K562 (cell line): ENCODE data around the gene COLQ. TPM values are rescaled to one million over a fixed set of nuclear protein-coding genes. Genes with fewer than 3 reads are reported as not detected.
A peak's percentile ranks its signal among the peaks of the same experiment; 100 is the strongest.

Source experiments
- CLOCK ChIP-seq: fragments of 250-450 bp; sonication (Bioruptor Pico); IDR thresholded peaks from 2 replicates; pipeline ENCODE4 v1.4.0; 2020; ENCODE audit warnings: mild to moderate bottlenecking, moderate library complexity, borderline replicate concordance
- HNRNPL ChIP-seq: fragments of 200-400 bp; formaldehyde crosslinking; IDR thresholded peaks from 2 replicates; pipeline ENCODE4 v1.6.1; 2017; ENCODE audit warnings: low read depth, mild to moderate bottlenecking, low read length
- LCOR ChIP-seq: sonication (generic); formaldehyde crosslinking; IDR thresholded peaks from 2 replicates; pipeline ENCODE4 v1.8.0; 2022; ENCODE audit warnings: mild to moderate bottlenecking, missing genetic modification reagents
- MTF1 ChIP-seq: fragments of 250-450 bp; sonication (Bioruptor Pico); IDR thresholded peaks from 2 replicates; pipeline ENCODE4 v1.9.0; 2021; ENCODE audit warnings: moderate library complexity, mild to moderate bottlenecking, inconsistent platforms, borderline replicate concordance
- RBM17 ChIP-seq: fragments of 200-400 bp; formaldehyde crosslinking; IDR thresholded peaks from 2 replicates; pipeline ENCODE4 v1.6.1; 2017; ENCODE audit warnings: low read depth, mild to moderate bottlenecking, low read length, borderline replicate concordance
- SNIP1 ChIP-seq: fragments of 450-650 bp; IDR thresholded peaks from 2 replicates; pipeline ENCODE4 v1.7.1; 2017; ENCODE audit warnings: low read depth, mild to moderate bottlenecking
- TRIM24 ChIP-seq, 2 experiments: fragments of 450-650 bp; IDR thresholded peaks; 2 replicates each; pipeline ENCODE4 v1.6.1; 2016
- ZBTB17 ChIP-seq: fragments of 450-650 bp; formaldehyde crosslinking; IDR thresholded peaks from 2 replicates; pipeline ENCODE4 v1.4.0; 2020; ENCODE audit warnings: mild to moderate bottlenecking
- ZBTB49 ChIP-seq: sonication (generic); formaldehyde crosslinking; IDR thresholded peaks from 2 replicates; pipeline ENCODE4 v1.8.0; 2022; ENCODE audit warnings: missing genetic modification reagents, mild to moderate bottlenecking, borderline replicate concordance
- ZSCAN32 ChIP-seq: fragments of 450-650 bp; formaldehyde crosslinking; IDR thresholded peaks from 2 replicates; pipeline ENCODE4 v1.4.0; 2020; ENCODE audit warnings: mild to moderate bottlenecking, moderate library complexity
- polyA plus RNA-seq, 8 experiments: library from polyadenylated mRNA; depleted of rRNA in 4 of 8; stranded (reverse) in 5 of 8; unstranded in 3 of 8; fragments of >200 nt; fragmentation: Nextera tagmentation in 2 of 8; fragmentation: Illumina TruSeq in 1 of 8; extraction: Ambion mirVana in 2 of 8; extraction: Trizol in 1 of 8; gene quantifications; 2 replicates each; pipeline versions ENCODE4 v1.2.1 to v1.2.3, GENCODE V29; 2011 to 2014; ENCODE audit warnings: inconsistent platforms in 1 of 8, missing spikeins in 1 of 8
- total RNA-seq, 7 experiments: library from RNA; depleted of rRNA in 6 of 7; stranded (reverse); fragments of >200 nt in 6 of 7; fragmentation: Illumina TruSeq in 2 of 7; extraction: Trizol in 2 of 7; gene quantifications; 2 replicates each; pipeline versions ENCODE4 v1.2.1 to v1.2.3, GENCODE V29; 2011 to 2021; ENCODE audit warnings: low replicate concordance in 1 of 7
- TF ChIP-seq, protein P1 (sequence below): fragments of 200-600 bp; sonication (generic); IDR thresholded peaks from one replicate; pipeline ENCODE4 v1.6.1; 2012; ENCODE audit warnings: mild to moderate bottlenecking, low read depth, low read length, inconsistent platforms

COLQ gene
- total and polyA plus RNA-seq, 9 of the 15 experiments (the other 6 are each of a cell fraction or from before 2014, with no cell fraction given) = 0.04 to 0.36 (median 0.27) TPM; not detected in 4

GRCh38 chr3:15427182-15427880 is 94.2 kb downstream of the COLQ start, which contains the start of the genes EAF1 and METTL6 (continued):
- TF ChIP-seq, protein P1, sequence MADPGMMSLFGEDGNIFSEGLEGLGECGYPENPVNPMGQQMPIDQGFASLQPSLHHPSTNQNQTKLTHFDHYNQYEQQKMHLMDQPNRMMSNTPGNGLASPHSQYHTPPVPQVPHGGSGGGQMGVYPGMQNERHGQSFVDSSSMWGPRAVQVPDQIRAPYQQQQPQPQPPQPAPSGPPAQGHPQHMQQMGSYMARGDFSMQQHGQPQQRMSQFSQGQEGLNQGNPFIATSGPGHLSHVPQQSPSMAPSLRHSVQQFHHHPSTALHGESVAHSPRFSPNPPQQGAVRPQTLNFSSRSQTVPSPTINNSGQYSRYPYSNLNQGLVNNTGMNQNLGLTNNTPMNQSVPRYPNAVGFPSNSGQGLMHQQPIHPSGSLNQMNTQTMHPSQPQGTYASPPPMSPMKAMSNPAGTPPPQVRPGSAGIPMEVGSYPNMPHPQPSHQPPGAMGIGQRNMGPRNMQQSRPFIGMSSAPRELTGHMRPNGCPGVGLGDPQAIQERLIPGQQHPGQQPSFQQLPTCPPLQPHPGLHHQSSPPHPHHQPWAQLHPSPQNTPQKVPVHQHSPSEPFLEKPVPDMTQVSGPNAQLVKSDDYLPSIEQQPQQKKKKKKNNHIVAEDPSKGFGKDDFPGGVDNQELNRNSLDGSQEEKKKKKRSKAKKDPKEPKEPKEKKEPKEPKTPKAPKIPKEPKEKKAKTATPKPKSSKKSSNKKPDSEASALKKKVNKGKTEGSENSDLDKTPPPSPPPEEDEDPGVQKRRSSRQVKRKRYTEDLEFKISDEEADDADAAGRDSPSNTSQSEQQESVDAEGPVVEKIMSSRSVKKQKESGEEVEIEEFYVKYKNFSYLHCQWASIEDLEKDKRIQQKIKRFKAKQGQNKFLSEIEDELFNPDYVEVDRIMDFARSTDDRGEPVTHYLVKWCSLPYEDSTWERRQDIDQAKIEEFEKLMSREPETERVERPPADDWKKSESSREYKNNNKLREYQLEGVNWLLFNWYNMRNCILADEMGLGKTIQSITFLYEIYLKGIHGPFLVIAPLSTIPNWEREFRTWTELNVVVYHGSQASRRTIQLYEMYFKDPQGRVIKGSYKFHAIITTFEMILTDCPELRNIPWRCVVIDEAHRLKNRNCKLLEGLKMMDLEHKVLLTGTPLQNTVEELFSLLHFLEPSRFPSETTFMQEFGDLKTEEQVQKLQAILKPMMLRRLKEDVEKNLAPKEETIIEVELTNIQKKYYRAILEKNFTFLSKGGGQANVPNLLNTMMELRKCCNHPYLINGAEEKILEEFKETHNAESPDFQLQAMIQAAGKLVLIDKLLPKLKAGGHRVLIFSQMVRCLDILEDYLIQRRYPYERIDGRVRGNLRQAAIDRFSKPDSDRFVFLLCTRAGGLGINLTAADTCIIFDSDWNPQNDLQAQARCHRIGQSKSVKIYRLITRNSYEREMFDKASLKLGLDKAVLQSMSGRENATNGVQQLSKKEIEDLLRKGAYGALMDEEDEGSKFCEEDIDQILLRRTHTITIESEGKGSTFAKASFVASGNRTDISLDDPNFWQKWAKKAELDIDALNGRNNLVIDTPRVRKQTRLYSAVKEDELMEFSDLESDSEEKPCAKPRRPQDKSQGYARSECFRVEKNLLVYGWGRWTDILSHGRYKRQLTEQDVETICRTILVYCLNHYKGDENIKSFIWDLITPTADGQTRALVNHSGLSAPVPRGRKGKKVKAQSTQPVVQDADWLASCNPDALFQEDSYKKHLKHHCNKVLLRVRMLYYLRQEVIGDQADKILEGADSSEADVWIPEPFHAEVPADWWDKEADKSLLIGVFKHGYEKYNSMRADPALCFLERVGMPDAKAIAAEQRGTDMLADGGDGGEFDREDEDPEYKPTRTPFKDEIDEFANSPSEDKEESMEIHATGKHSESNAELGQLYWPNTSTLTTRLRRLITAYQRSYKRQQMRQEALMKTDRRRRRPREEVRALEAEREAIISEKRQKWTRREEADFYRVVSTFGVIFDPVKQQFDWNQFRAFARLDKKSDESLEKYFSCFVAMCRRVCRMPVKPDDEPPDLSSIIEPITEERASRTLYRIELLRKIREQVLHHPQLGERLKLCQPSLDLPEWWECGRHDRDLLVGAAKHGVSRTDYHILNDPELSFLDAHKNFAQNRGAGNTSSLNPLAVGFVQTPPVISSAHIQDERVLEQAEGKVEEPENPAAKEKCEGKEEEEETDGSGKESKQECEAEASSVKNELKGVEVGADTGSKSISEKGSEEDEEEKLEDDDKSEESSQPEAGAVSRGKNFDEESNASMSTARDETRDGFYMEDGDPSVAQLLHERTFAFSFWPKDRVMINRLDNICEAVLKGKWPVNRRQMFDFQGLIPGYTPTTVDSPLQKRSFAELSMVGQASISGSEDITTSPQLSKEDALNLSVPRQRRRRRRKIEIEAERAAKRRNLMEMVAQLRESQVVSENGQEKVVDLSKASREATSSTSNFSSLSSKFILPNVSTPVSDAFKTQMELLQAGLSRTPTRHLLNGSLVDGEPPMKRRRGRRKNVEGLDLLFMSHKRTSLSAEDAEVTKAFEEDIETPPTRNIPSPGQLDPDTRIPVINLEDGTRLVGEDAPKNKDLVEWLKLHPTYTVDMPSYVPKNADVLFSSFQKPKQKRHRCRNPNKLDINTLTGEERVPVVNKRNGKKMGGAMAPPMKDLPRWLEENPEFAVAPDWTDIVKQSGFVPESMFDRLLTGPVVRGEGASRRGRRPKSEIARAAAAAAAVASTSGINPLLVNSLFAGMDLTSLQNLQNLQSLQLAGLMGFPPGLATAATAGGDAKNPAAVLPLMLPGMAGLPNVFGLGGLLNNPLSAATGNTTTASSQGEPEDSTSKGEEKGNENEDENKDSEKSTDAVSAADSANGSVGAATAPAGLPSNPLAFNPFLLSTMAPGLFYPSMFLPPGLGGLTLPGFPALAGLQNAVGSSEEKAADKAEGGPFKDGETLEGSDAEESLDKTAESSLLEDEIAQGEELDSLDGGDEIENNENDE = no peak
- TF ChIP-seq ZSCAN32 (CRISPR knock-in tag) (no peak), ZBTB17 (CRISPR knock-in tag) (0 out of 2 replicates have a peak, but pooled peaks have one; percentile 40), ZBTB49 (no peak), HNRNPL (no peak), SNIP1 (no peak), MTF1 (CRISPR knock-in tag) (no peak), RBM17 (no peak), LCOR (CRISPR knock-in tag) (peak; percentile 93), CLOCK (no peak), TRIM24 (IDR thresholded peaks at IDR 0.05) (peak; percentile 5 to 89; a peak in 2 of 4 replicates)
